ENCODE data around the gene LIN54. TPM values are rescaled to one million over a fixed set of nuclear protein-coding genes. Genes with fewer than 3 reads are reported as not detected.

The LIN54 gene
- total and polyA plus RNA-seq, 4 donors, result 2.0 to 17.1 (median 5.2) TPM

DNA sequence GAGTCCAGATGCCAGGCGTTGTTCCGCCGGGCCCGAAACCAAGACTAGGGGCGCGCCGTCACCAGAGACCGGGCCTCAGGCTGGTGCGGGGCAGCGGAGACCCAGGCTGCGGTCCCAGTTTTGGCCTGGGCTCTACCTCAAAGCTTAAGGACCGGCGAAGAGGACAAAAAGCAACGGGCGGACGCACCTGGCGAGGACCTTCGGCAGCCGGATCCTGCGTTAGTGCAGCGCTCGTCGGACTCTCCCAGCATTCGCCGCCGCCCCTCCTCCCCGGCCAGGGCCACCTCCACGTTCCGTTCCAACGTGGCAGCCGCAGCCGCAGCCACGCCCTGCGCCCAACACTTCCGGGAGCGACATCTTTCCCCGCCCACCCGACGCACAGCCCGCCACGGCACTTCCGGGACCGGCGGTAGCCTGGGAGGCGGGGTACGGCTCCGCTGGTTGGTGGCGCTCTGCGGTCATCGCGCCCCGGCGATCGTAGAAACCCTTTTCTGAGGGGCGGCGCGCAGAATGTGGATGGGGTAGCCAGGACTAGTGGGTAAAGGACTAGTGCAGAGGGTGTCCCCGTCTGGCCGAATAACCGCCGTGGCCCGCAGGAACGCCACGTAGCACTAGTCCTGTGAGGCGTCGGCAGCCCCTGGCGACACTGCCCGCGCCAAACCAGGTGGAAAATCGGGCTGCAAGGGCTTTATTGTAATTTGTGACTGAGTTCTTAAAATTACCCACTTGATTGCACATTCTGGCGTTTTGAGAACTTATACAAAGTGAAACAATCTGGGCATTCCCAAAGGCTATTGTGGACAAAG lies 119.5 kb downstream of the LIN54 start, which contains the start of gene SEC31A (continued):
- TF ChIP-seq, protein P1, sequence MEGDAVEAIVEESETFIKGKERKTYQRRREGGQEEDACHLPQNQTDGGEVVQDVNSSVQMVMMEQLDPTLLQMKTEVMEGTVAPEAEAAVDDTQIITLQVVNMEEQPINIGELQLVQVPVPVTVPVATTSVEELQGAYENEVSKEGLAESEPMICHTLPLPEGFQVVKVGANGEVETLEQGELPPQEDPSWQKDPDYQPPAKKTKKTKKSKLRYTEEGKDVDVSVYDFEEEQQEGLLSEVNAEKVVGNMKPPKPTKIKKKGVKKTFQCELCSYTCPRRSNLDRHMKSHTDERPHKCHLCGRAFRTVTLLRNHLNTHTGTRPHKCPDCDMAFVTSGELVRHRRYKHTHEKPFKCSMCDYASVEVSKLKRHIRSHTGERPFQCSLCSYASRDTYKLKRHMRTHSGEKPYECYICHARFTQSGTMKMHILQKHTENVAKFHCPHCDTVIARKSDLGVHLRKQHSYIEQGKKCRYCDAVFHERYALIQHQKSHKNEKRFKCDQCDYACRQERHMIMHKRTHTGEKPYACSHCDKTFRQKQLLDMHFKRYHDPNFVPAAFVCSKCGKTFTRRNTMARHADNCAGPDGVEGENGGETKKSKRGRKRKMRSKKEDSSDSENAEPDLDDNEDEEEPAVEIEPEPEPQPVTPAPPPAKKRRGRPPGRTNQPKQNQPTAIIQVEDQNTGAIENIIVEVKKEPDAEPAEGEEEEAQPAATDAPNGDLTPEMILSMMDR (IDR thresholded peaks at IDR 0.05; ENCODE audit: low read depth, low read length, missing input control), result no peak
- TF ChIP-seq FOXA2 (IDR thresholded peaks at IDR 0.05), result no peak
- TF ChIP-seq, protein P2, sequence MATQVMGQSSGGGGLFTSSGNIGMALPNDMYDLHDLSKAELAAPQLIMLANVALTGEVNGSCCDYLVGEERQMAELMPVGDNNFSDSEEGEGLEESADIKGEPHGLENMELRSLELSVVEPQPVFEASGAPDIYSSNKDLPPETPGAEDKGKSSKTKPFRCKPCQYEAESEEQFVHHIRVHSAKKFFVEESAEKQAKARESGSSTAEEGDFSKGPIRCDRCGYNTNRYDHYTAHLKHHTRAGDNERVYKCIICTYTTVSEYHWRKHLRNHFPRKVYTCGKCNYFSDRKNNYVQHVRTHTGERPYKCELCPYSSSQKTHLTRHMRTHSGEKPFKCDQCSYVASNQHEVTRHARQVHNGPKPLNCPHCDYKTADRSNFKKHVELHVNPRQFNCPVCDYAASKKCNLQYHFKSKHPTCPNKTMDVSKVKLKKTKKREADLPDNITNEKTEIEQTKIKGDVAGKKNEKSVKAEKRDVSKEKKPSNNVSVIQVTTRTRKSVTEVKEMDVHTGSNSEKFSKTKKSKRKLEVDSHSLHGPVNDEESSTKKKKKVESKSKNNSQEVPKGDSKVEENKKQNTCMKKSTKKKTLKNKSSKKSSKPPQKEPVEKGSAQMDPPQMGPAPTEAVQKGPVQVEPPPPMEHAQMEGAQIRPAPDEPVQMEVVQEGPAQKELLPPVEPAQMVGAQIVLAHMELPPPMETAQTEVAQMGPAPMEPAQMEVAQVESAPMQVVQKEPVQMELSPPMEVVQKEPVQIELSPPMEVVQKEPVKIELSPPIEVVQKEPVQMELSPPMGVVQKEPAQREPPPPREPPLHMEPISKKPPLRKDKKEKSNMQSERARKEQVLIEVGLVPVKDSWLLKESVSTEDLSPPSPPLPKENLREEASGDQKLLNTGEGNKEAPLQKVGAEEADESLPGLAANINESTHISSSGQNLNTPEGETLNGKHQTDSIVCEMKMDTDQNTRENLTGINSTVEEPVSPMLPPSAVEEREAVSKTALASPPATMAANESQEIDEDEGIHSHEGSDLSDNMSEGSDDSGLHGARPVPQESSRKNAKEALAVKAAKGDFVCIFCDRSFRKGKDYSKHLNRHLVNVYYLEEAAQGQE (IDR thresholded peaks at IDR 0.05), result peak; percentile 82
- peak in 1 of 2 donors; percentile 33 for TF ChIP-seq RXRA (IDR thresholded peaks at IDR 0.05)

DNA sequence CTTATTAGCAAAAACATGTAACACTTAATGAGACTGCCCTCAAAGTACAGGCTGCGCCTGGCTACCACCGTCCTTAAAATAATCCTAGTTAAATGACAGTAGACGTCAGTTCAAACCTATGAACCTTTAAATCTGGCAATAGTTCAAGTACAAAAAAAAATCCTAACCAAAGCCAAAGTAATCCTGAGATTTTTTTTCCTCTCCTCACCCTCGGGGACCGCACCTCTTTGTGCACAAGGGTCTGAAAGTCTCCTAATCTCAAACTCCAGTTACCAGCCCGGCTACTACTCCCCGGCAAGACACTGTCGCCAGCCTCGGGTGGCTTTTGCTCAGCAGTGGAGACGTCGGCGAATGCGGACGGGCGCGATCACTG lies 120.1 kb downstream of the LIN54 start:
- H3K27me3 ChIP-seq (ENCODE audit: control insufficient read depth in 4 of 4, insufficient read depth in 4 of 4, low read length in 3 of 4), result no peaks in the 10 kb centered on the region
- peaks cover 0 to 10% (median 7%) of the 10 kb centered on the region in 4 donors for H3K36me3 ChIP-seq (ENCODE audit: control insufficient read depth in 4 of 4, insufficient read depth in 3 of 4, low read depth in 1 of 4, low read length in 3 of 4)
- peaks cover 6 to 49% (median 33%) of the 10 kb centered on the region in 4 donors for H3K4me1 ChIP-seq (ENCODE audit: control insufficient read depth in 4 of 4, insufficient read depth in 4 of 4, low read length in 3 of 4)
- H3K27ac ChIP-seq (ENCODE audit: low read depth in 1 of 2, low read length in 2 of 2), result peak overlapping the region; percentile 99 to 100
- DNase-seq (ENCODE audit: low spot score), result no peak
- TF ChIP-seq YY1 (IDR thresholded peaks at IDR 0.05), result no peak
- peak; percentile 2 for TF ChIP-seq FOXA2 (IDR thresholded peaks at IDR 0.05)
- H3K9me3 ChIP-seq (ENCODE audit: control insufficient read depth in 4 of 4, low read length in 3 of 4), result no peaks in the 10 kb centered on the region
- H3K9ac ChIP-seq (ENCODE audit: low read depth in 1 of 2, low read length in 2 of 2), result peak overlapping the region; percentile 93 to 99
- H3K4me3 ChIP-seq (ENCODE audit: low read depth in 1 of 3, low read length in 3 of 3), result peak overlapping the region; percentile 73 to 92 (median 87)
- WGBS, result under 1% methylated on average over 16 of the region's 16 CpGs

DNA sequence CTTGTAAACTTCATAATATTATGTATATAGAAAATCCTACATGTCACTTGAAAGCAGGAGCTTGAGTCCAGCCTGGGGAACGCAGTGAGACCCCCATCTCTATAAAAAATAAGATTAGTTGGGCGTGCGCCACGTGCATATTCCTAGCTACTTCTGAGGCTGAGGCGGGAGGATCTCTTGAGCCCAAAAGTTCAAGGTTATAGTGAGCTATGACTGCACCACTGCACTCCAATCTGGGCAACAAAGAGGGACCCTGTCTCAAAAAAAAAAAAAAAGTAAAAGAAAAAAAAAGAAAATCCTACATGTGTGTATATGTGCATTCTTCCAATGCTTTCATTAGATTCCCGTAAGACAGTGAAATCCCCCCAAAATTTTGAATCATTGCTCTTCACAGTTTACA lies 121.3 kb downstream of the LIN54 start:
- Histone ChIP-seq H3K27ac (ENCODE audit: low read depth in 1 of 2, low read length in 2 of 2) (no peak overlapping the region), H3K36me3 (ENCODE audit: control insufficient read depth in 4 of 4, insufficient read depth in 3 of 4, low read depth in 1 of 4, low read length in 3 of 4) (peaks cover 0 to 5% (median 3%) of the 10 kb centered on the region in 4 donors), H3K9ac (ENCODE audit: low read depth in 1 of 2, low read length in 2 of 2) (peak overlapping the region; percentile 93 to 99), H3K9me3 (ENCODE audit: control insufficient read depth in 4 of 4, low read length in 3 of 4) (no peaks in the 10 kb centered on the region), H3K4me1 (ENCODE audit: control insufficient read depth in 4 of 4, insufficient read depth in 4 of 4, low read length in 3 of 4) (peaks cover 8 to 59% (median 39%) of the 10 kb centered on the region in 4 donors), H3K4me3 (ENCODE audit: low read depth in 1 of 3, low read length in 3 of 3) (peak overlapping the region in 2 of 3 donors; percentile 73 to 92), H3K27me3 (ENCODE audit: control insufficient read depth in 4 of 4, insufficient read depth in 4 of 4, low read length in 3 of 4) (no peaks in the 10 kb centered on the region)
- no peak for DNase-seq (ENCODE audit: low spot score)
- 67% methylated on average over 6 of the region's 6 CpGs for WGBS
- TF ChIP-seq EGR1 (IDR thresholded peaks at IDR 0.05; ENCODE audit: low read depth in 2 of 2) (no peak), YY1 (IDR thresholded peaks at IDR 0.05) (no peak), SP1 (IDR thresholded peaks at IDR 0.05) (no peak), HNF4G (IDR thresholded peaks at IDR 0.05) (no peak), TAF1 (conservative IDR thresholded peaks at IDR 0.05) (no peak), RXRA (IDR thresholded peaks at IDR 0.05) (no peak)
- TF ChIP-seq, protein P3, sequence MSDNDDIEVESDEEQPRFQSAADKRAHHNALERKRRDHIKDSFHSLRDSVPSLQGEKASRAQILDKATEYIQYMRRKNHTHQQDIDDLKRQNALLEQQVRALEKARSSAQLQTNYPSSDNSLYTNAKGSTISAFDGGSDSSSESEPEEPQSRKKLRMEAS (IDR thresholded peaks at IDR 0.05), result no peak
